K562 (cell line): ENCODE results near the gene CTBP2. TPM values are rescaled to one million over a fixed set of nuclear protein-coding genes. Genes with fewer than 3 reads are reported as not detected.

Source experiments
- ATAC-seq: fragments of 200-7000 bp; cut with Tn5 transposase; 3 replicates; pipeline ENCODE4 v1.9.1; 2020; ENCODE audit warnings: moderate library complexity
- BruUV-seq: library from RNA; stranded (reverse); fragments of 400-500 nt; replicated peaks from 2 replicates; lab custom pipeline; 2021; lab: Mats Ljungman, UMichigan
- CTCF ChIA-PET: fragments of 300-600 bp; formaldehyde crosslinking; extraction: SDS; loops from one replicate; lab custom pipeline; 2021; ENCODE audit warnings: low intra/inter-chr PET ratio; lab: Yijun Ruan, JAX
- POLR2A ChIA-PET: fragments of 300-600, 350-650 bp; sonication (Branson Sonifier 250); formaldehyde crosslinking; extraction: SDS; loops from one replicate; lab custom pipeline; 2021; ENCODE audit warnings: antibody characterized with exemption, inconsistent platforms; lab: Yijun Ruan, JAX
- DNase-seq, 4 experiments: peaks; one replicate each; pipeline versions ENCODE4 v3.0.0 to v3.0.0-alpha.2; 2011 to 2018; ENCODE audit warnings: low spot score in 3 of 4, mixed read lengths in 3 of 4; ENCODE audit errors: extremely low read depth in 1 of 4
- FAIRE-seq: peaks from 2 replicates; lab custom pipeline; 2011; peaks lifted over from hg19 to GRCh38; lab: Jason Lieb, UNC
- H2AFZ ChIP-seq: 2 replicates; pipeline ENCODE4 v1.6.0; 2011; ENCODE audit warnings: low read depth, low read length, control low read depth, inconsistent platforms
- H3K27ac ChIP-seq: fragments of 200-600 bp; 3 replicates; pipeline ENCODE4 v1.8.0; 2011; ENCODE audit warnings: low read depth, mild to moderate bottlenecking, control low read depth, inconsistent platforms, low read length, moderate library complexity, mixed read lengths; ENCODE audit errors: extremely low read depth
- H3K27me3 ChIP-seq, 2 experiments: fragments of 300-600 bp in 1 of 2; 2 replicates in 1 of 2; 3 replicates in 1 of 2; pipeline versions ENCODE4 v1.6.0 to v1.8.0; 2011; ENCODE audit warnings: inconsistent platforms in 2 of 2, low read length in 2 of 2, mild to moderate bottlenecking in 1 of 2, mixed read lengths in 1 of 2, moderate library complexity in 1 of 2; ENCODE audit not compliant: control insufficient read depth in 2 of 2, insufficient read depth in 2 of 2
- H3K36me3 ChIP-seq: fragments of 300-600 bp; 3 replicates; pipeline ENCODE4 v1.8.0; 2011; ENCODE audit warnings: mild to moderate bottlenecking, low read length, inconsistent platforms; ENCODE audit not compliant: control insufficient read depth, insufficient read depth
- H3K4me1 ChIP-seq, 2 experiments: fragments of 200-600 bp in 1 of 2; replicated peaks in 1 of 2; 2 replicates in 1 of 2; 3 replicates in 1 of 2; pipeline versions ENCODE4 v1.5.1 to v1.8.0; 2011; ENCODE audit warnings: inconsistent platforms in 2 of 2, low read length in 2 of 2, mild to moderate bottlenecking in 1 of 2, mixed read lengths in 1 of 2, moderate library complexity in 1 of 2; ENCODE audit not compliant: control insufficient read depth in 2 of 2, insufficient read depth in 2 of 2
- H3K4me2 ChIP-seq: 2 replicates; pipeline ENCODE4 v1.6.1; 2011; ENCODE audit warnings: low read length, control low read depth, inconsistent platforms, mixed read lengths; ENCODE audit not compliant: insufficient read depth
- H3K4me3 ChIP-seq: fragments of 200-600 bp; sonication (generic), shearing (Covaris generic); 2 replicates; pipeline ENCODE4 v1.5.1; 2016; ENCODE audit warnings: control low read depth, inconsistent platforms
- H3K79me2 ChIP-seq: fragments of 200-600 bp; 3 replicates; pipeline ENCODE4 v1.8.0; 2011; ENCODE audit warnings: low read length, inconsistent platforms; ENCODE audit not compliant: control insufficient read depth, insufficient read depth
- H3K9ac ChIP-seq, 2 experiments: 2 replicates each; pipeline versions ENCODE4 v1.6.0 to v1.6.1; 2011; ENCODE audit warnings: low read depth in 2 of 2, low read length in 2 of 2, control low read depth in 1 of 2, inconsistent platforms in 1 of 2, mild to moderate bottlenecking in 1 of 2, mixed read lengths in 1 of 2; ENCODE audit not compliant: insufficient read depth in 1 of 2
- H3K9me1 ChIP-seq: one replicate; pipeline ENCODE4 v1.6.0; 2011; ENCODE audit warnings: inconsistent platforms, mild to moderate bottlenecking, low read length, moderate library complexity; ENCODE audit not compliant: control insufficient read depth, insufficient read depth
- H3K9me3 ChIP-seq: replicated peaks from 2 replicates; pipeline ENCODE4 v1.5.1; 2011; ENCODE audit warnings: low read depth, low read length, inconsistent platforms; ENCODE audit not compliant: control insufficient read depth, insufficient read depth
- H4K20me1 ChIP-seq: replicated peaks from 2 replicates; pipeline ENCODE4 v1.6.1; 2011; ENCODE audit warnings: low read length, inconsistent platforms, mixed read lengths; ENCODE audit not compliant: control insufficient read depth, insufficient read depth
- RBM14 ChIP-seq: fragments of 200-400 bp; formaldehyde crosslinking; IDR thresholded peaks from 2 replicates; pipeline ENCODE4 v1.6.1; 2018; ENCODE audit warnings: low read depth, mild to moderate bottlenecking, low read length, moderate library complexity, borderline replicate concordance; ENCODE audit not compliant: insufficient read depth
- WGBS: fragments of 100-300 bp; shearing (Covaris generic); methylation state at CpG from one replicate; pipeline ENCODE4 v1.1.6; 2016; ENCODE audit warnings: low coverage, mixed read lengths; ENCODE audit not compliant: insufficient coverage; ENCODE audit errors: missing lambda C conversion rate; 5-methylcytosine and 5-hydroxymethylcytosine counted together
- in situ Hi-C: fragments of 300-500 bp; cut with MboI; formaldehyde crosslinking; loops from 4 replicates; pipeline ENCODE4 v1.15.0; 2018; ENCODE audit warnings: inconsistent platforms, mixed read lengths
- intact Hi-C: fragments of 100-400 bp; cut with micrococcal nuclease; formaldehyde crosslinking; loops from 2 replicates; pipeline ENCODE4 v1.14.2; 2022
- polyA plus RNA-seq, 8 experiments: library from polyadenylated mRNA; depleted of rRNA in 4 of 8; stranded (reverse) in 5 of 8; unstranded in 3 of 8; fragments of >200 nt; fragmentation: Nextera tagmentation in 2 of 8; fragmentation: Illumina TruSeq in 1 of 8; extraction: Ambion mirVana in 2 of 8; extraction: Trizol in 1 of 8; gene quantifications; 2 replicates each; pipeline versions ENCODE4 v1.2.1 to v1.2.3, GENCODE V29; 2011 to 2014; ENCODE audit warnings: inconsistent platforms in 1 of 8, missing spikeins in 1 of 8
- total RNA-seq, 7 experiments: library from RNA; depleted of rRNA in 6 of 7; stranded (reverse); fragments of >200 nt in 6 of 7; fragmentation: Illumina TruSeq in 2 of 7; extraction: Trizol in 2 of 7; gene quantifications; 2 replicates each; pipeline versions ENCODE4 v1.2.1 to v1.2.3, GENCODE V29; 2011 to 2021; ENCODE audit warnings: low replicate concordance in 1 of 7
- TF ChIP-seq, protein P1 (sequence below), 3 experiments: IDR thresholded peaks in 2 of 3; conservative IDR thresholded peaks in 1 of 3; 2 replicates each; pipeline ENCODE4 v1.5.1; 2011 to 2012; ENCODE audit warnings: low read length in 3 of 3, mild to moderate bottlenecking in 3 of 3, control low read depth in 2 of 3, improper control_type of control experiment in 1 of 3, inconsistent platforms in 1 of 3, low read depth in 1 of 3, mixed read lengths in 1 of 3, moderate library complexity in 1 of 3; ENCODE audit not compliant: insufficient read depth in 2 of 3

CTBP2 gene
- total and polyA plus RNA-seq, 9 of the 15 experiments (the other 6 are each of a cell fraction or from before 2014, with no cell fraction given): 1.3 to 8.8 (median 5.1) TPM

DNA sequence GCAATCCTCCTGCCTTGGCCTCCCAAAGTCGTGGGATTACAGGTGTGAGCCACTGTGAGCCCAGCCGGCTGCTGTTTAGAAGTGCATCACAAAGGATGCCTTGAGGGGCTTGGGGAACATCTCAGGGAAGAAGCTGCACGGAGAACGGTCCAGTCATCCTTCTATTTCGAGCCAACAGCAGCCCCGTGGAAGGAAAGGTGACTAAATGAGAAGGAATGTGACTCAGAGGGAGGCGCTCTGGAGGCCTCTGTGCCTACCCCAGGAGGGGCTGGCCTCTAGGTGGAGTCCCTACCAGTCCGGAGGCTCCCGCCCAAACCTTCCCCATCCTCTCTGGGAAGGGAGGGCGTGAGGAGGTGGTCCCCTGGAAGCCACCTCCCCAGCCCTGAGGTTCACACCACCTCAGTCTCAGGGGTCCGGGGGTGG is 76.2 kb downstream of the CTBP2 start:
- CTCF ChIA-PET: no interaction called here
- no peak overlapping the region for H2AFZ ChIP-seq
- no peaks in the 10 kb centered on the region for H3K9me1 ChIP-seq
- no peaks in the 10 kb centered on the region for H3K27me3 ChIP-seq
- in situ Hi-C loops (no loop called here), intact Hi-C loops (no loop called here)
- FAIRE-seq: no peak
- H3K79me2 ChIP-seq: peaks cover 45% of the 10 kb centered on the region
- no peak for TF ChIP-seq RBM14
- TF ChIP-seq, protein P1, sequence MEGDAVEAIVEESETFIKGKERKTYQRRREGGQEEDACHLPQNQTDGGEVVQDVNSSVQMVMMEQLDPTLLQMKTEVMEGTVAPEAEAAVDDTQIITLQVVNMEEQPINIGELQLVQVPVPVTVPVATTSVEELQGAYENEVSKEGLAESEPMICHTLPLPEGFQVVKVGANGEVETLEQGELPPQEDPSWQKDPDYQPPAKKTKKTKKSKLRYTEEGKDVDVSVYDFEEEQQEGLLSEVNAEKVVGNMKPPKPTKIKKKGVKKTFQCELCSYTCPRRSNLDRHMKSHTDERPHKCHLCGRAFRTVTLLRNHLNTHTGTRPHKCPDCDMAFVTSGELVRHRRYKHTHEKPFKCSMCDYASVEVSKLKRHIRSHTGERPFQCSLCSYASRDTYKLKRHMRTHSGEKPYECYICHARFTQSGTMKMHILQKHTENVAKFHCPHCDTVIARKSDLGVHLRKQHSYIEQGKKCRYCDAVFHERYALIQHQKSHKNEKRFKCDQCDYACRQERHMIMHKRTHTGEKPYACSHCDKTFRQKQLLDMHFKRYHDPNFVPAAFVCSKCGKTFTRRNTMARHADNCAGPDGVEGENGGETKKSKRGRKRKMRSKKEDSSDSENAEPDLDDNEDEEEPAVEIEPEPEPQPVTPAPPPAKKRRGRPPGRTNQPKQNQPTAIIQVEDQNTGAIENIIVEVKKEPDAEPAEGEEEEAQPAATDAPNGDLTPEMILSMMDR (IDR thresholded peaks at IDR 0.05 in 2 of 3, conservative IDR thresholded peaks at IDR 0.05 in 1 of 3; ENCODE audit: insufficient read depth in 2 of 3, low read depth in 1 of 3, low read length in 3 of 3): peak in 2 of 3 experiments; percentile 22 to 34; a peak in 4 of 6 replicates
- no peak overlapping the region for H3K4me3 ChIP-seq
- DNase-seq: peak in 1 of 4 experiments; percentile 11
- no peaks in the 10 kb centered on the region for H3K9me3 ChIP-seq
- 0 out of 3 replicates have a peak, but pooled peaks have one; percentile 22 for ATAC-seq
- 83% methylated on average over 6 of the region's 11 CpGs for WGBS
- no peak overlapping the region for H3K27ac ChIP-seq
- POLR2A ChIA-PET: interaction anchor here (0.7 kb wide), 1 partner anchor 73 kb away, joined by 3 read pairs; no protein-coding TSS in a partner anchor
- H4K20me1 ChIP-seq: 0 out of 2 replicates have a peak, but pooled peaks cover 12% of the 10 kb centered on the region
- H3K36me3 ChIP-seq: peaks cover 52% of the 10 kb centered on the region; the same call in 2 of the 3 replicates
- no peak overlapping the region for H3K4me2 ChIP-seq
- peaks cover 2 to 6% of the 10 kb centered on the region in 2 experiments; a peak in 4 of 5 replicates for H3K4me1 ChIP-seq
- no peak overlapping the region for H3K9ac ChIP-seq
- no TSS peak for BruUV-seq
